HuH-7.5 (cell line): Measurements from ENCODE around the gene NPTN.
A peak's percentile ranks its signal among the peaks of the same experiment; 100 is the strongest.
"Not testable (repeated sequence)": the region's sequence is repeated elsewhere in the genome, so short reads cannot be mapped to it uniquely, and the experiment has no call there.

Source experiments
- DNase-seq: peaks from one replicate; pipeline ENCODE4 v3.0.0; 2011; ENCODE audit warnings: low spot score

The NPTN gene

DNA sequence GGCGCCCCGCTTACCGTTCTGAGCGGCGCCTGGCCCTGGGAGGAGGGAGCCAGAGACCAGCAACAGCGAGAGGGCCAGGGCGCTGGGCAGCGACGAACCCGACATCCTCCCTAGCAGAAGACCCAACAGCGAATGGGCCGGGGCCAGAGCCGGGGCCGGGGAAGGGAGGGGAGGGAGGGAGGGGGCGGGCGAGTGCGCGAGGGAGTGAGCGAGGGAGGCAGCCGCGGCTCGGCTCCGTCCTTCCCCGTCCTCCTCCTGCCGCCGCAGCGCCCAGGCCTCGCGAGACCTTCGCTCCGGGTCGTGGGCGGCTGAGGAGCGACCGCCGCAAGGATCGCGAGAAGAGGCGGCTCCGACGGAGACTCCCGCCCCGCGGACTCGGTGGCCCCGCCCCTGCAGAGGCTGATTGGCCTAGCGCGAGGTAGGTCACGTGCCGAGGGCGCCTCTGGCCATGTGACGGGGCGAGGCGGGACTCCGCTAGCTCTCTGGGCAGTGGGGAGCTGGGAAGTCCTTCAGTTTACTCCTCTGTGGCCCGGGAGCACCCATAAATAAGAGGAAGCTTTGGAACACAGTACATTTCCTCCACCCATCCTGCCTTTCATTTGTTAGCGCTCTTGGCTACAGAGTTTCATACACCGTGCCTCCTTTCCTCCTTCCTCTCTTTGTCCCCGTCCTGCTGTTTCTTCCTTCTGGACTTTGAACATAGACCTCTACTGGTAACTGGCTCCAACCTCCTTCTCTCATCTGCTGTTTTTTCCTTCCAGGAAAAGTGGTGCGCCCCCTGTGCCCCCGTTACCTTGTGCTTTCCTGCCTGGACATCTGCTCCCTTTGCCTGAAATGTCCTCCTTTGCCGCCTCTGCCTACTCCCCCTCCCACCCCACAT, at the start of gene NPTN:
NPTN (minus strand) TSS at position 279 of the 880 bp plus-strand sequence; CDS start at position 105, 174 bp downstream.
- DNase-seq: peak; percentile 92

DNA sequence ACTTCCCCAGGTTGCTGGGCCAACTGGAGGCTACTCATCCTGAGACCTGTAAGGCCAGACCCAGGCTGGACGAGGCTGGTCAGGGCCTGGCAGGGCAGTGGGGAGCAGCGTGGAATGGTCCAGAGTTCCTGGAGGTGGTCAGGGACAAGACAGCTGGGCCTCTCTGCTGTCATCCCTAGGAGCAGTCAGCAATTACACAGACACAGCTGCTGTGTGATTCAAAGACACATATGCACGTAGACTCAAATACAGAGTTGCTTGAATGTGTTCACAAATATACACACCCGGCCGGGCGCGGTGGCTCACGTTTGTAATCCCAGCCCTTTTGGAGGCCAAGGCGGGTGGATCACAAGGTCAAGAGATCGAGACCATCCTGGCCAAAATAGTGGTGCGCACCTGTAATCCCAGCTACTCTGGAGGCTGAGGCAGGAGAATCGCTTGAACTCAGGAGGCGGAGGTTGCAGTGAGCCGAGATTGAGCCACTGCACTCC, 49.5 kb upstream of the NPTN start:
- no peak for DNase-seq

DNA sequence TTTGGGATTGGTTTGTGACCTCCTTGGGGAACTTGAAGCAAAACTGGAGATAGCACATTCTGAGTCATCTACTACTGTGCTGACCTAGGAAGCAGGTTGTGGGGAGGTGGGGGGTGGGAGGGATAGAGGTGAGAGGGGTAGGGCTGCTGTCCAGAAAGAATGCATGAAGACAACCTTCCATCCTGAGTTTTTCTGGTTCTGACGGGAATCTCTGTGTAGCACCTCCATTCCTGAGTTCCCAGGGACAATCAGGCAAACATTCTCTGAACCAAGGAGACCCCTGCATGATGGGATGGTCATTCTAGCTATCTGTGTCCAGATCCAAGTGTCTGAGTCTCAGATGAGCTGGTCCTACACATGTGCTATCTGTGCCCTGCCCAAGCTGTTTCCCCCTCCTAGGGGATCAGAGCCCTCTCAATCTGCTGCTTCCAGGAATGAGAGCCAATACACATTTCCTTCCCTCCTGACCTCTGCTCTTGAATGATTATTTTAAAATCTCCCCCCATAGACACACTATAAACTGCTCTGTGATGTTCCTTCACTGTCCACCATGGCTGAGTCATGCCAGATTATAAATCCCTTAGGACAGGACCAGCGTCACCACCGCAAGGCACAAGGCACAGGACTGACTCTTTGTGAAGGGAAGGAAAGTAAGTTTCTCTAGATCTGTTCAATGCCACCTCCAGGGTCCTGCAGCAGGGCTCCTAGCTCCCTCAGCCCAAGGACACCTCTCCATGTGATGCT, 48.8 kb upstream of the NPTN start:
- no peak for DNase-seq

DNA sequence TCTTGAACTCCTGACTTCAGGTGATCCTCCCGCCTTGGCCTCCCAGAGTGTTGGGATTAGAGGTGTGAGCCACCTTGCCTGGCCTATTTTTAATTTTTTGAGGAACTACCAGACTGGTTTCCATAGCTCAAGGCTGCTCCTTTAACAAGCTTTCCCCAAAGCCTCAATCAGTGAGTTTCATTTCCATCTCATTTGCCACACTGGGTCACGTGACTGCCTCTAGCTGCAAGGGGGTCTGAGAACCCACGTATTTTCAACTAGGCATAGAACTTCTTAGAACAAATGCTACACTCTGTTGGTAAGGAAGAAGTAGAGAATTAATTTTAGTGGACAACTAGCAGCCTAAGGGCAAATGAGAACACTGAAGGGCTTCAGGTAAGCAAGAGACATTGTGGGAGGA, 47.9 kb upstream of the NPTN start:
- no peak for DNase-seq

DNA sequence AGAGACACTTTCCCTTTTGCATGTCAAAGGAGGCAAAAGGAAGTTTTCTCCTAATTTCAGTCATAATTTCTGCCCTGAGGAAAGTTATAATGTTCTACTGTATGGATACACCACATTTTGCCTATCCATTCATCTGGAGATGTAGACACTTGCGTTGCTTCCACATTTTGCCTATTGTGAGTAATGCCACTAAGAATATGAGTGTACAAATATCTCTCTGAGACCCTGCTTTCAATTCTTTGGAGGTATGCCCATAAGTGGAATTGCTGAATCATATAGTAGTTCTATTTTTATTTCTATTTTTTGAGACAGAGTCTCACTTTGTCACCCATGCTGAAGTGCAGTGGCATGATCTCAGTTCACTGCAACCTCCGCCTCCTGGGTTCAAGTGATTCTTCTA, 47.4 kb upstream of the NPTN start:
- no peak for DNase-seq

DNA sequence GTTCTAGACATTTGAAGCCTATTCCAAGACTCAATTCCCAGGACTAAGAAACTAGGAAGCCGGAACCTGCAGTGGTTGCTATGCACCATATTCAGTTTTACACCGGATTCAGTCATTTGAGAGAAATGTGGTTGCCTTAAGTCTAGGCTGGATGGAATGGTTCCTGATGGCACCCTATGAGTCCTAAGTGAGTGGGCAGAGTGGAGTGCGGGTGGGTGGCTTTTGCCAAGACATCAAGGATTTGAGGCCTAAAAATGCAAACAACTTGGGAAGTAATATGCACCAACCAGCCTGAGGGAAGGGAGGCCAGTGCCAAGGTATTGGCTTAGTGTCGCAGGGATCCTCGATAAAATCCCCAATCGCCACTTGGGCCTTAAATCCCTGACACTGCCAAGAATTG, 46.8 kb upstream of the NPTN start:
- DNase-seq: no peak

DNA sequence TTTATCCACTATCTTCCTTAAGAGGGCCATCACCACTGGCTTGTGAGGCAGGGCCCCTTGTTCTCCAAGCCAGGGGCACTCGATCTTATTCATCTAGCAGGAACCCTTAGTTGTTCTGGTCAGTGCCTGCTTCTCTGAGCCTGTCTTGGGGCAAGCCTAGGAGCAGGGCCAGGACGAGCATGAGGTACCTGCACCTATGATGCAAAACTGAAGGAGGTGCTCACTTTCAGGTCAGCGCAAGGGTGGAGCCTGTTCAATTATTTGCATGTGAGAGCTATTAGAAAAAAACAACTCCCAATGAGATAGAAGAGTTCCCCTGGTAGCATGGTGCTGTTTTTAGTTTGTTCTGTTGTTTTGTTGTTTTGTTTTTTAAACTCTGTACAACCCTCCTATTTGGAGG, 46.0 kb upstream of the NPTN start:
- DNase-seq: no peak

DNA sequence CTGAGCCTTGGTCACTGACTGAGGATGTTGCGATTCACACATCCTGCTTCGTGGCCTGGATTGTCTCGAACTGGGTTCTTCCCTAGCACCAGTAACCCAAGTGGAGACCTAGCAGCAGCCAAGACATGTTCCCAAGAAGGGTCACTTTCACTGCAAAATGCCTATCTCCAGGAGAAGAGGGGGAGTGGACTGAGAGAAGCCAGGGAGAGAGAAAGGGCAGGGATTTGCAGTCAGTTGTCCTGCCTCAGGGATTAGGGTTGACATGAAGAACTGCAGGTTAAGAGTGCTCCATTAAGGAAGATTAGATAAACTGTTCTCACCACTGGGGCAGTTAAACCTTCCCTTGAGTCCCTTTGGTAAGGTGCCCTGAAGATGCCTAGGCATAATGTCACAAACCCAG, 45.3 kb upstream of the NPTN start:
- DNase-seq: no peak

DNA sequence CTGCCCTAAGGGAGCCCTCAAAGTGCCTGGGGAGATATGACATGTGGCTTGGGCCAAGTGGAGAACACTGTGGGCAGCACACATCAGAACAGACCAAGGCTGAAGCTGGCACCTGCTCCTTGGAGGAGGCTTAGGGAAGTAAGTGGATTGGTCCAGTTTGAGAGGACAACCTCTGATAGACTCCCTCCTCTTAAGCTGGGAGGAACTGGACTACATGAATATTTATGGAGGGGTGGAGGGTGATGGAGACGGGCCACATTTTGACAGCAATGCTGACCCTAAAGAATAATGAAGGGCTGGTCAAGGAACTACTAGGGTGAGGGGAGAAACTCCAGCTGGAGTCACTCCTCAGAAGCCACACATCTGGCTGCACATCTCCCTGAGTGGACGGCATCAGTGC, 44.5 kb upstream of the NPTN start:
- no peak for DNase-seq

DNA sequence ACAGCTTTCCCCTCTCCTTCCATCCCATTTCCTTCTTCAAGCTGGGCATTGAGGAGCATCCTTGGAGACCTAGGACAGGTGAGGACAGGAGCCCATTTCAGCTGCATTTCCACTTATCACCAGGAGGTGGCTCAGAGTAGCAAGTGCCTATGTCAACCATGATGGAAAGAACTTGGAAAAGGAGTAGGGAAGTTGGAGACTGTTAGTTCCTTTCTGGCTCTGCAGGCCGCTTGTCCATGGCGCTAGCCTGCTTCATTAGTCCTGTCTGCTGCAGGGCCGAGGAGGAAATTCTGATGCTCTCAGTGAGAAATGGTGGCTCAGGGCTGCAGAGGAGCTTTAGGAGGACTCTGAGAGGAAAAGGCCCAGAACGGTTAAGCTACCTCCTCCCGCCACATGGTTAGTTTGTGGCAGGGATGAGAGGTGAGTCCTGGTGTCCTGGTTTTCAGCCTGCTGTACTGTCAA, 44.0 kb upstream of the NPTN start:
- peak; percentile 61 for DNase-seq

DNA sequence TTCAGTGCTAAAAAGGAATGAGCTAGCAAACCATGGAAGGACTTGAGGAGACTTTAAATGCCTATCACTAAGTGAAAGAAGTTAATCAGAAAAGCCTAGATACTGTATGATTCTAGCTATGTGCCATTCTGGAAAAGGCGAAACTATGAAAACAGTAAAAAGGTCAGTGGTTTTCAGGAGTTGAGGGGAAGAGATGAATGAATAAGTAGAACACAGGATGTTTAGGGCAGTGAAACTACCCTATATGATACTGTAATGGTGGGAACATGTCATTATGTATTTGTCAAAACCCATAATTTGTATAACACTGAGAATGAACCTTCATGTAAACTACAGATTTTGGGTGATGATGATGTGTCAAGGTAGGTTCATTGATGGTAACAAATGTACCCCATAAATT, 41.4 kb upstream of the NPTN start:
- no peak for DNase-seq

DNA sequence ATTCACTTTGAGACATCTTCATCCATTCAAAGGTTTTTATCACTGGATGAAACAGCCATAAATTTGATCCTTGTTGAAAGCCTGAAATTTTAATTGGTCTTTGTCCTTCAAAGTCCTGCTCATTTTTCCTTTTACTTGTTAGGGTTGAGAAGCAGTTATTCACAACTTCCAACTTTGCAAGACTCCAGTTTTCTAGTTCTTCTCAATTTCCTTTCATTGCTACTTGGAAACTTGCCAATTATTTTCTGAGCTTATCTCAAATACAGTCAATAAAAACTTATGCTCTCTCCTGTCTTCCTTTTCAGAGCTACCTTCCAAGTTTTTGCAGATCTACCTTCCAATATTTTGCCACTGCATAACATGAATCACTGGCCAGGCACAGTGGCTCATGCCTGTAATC, 27.3 kb upstream of the NPTN start:
- no peak for DNase-seq

DNA sequence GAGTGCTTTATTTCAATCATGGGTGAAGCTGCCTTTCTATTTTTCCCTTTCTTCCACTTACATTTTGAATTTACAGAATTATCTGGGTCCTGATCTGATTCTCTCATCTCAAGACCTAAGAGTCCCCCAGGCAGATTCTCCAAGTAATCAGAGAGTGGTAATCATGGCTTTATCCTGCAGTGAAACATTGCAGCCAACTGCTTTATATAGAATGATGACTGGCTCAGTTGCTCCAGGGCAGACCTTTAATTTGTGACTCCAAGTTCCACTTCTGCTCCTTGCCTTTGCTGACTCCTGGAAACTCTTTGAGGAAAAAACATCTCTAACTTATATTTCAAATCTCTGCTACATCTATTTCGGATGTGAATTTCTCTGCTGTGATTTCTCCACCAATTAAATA, 25.5 kb upstream of the NPTN start:
- no peak for DNase-seq

DNA sequence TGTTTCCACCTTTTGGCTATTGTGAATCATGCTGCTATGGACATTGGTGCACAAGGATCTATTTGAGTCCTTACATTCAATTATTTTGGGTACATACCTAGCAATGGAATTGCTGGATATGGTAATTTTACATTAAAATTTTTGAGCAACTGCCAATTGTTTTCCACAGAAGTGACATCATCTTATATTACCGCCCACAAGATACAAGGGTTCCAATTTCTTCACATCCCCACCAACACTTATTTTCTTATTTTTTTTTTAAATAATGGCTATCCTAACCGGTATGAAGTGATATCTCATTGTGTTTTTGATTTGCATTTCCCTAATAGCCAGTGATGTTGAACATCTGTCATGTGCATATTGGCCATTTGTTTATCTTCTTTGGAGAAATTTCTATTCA, 22.5 kb upstream of the NPTN start:
- no peak for DNase-seq

DNA sequence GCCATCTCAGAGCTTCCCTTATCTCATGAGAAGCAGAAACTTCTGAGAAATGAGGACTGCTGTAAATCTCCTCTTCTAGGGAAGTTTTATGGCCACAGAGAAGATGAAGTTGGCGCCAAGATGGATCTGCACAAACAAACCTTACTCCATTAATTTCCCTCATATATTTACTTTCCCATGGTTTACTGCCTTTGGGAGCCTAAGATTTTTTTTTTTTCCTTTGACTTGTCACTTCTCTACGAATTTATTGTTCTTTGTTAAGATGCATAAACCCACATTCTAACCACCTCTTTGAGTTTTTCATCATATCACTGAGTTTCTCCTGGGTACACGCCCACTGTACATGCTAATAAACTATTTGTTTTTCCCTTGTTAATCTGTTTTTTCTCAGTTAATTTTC, 21.5 kb upstream of the NPTN start:
- DNase-seq: no peak

DNA sequence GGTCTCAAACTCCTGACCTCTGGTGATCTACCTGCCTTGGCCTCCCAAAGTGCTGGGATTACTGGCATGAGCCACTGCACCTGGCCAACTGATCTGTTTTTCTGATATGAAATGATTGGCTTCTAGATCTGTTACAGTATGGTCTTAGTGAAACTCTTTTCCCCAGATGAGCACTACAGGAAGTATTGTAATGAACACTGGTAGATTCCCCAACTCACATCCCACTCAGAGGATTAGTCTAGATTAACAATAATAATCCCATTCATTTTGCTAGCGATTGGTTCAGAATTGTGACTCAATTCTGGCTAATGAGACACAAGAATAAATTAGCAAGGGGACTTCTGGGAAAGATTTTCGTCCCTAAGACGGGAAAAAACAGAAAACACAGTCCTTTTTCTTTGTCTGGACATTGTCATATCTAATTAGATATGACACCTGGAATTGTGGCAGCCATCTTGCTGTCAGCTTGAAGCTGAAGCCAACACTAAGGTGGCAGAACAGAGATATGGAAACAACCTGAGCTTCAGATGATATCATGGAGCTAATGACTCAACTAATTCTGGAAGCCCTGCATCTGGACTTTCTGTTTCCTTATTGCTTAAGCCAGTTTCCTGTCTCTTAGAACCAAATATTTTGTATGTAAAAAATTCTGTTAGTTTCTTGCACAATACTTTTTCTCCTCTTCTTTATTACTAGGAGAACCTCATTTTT, 17.4 kb upstream of the NPTN start:
- no peak for DNase-seq

DNA sequence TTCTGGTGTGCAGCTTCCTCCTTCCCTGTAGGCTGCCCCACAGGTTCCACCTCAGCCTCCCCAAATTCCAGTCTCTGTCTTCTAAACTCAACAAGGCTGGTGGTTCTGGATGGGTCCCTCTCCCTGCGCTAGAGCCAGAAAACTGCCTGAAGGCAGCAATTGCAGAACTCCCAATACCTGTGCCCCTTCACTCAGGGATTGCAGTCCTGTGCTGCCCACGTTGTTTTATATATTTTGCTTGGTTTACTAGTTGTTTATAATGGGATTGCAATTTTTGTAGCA, 14.8 kb upstream of the NPTN start:
- no peak for DNase-seq

DNA sequence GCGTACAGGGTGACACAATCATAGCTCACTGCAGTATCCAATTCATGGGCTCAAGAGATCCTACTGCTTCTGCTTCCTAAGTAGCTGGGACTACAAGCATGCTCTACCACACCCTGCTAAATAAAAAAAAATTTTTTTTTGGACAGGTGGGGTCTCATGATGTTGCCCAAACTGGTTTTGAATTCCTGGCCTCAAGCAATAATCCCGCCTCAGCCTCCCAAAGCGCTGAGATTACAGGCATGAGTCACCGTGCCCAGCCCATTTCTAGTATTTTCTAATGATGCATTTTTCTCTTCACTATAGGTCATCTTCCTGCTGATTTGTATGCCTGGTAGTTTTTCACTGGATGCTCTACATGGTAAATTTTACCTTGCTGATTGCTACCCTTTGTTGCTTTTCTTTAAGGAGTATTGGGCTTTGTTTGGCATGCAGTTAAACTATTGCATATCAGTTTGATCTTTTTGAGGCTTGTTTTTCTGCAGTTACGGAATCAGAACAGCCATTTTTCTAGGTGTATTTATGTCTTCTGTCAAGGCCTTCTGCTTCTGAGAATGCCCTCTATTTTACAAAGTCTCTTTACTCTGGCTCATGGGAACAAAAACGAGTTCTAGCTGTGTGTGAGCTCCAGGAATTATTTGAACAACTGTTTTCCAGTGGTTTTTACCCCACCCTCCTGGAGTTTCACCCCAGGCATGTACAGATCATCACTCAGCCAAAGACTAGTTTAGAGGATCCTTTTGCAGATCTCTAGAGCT, 14.2 kb upstream of the NPTN start:
- DNase-seq: no peak

DNA sequence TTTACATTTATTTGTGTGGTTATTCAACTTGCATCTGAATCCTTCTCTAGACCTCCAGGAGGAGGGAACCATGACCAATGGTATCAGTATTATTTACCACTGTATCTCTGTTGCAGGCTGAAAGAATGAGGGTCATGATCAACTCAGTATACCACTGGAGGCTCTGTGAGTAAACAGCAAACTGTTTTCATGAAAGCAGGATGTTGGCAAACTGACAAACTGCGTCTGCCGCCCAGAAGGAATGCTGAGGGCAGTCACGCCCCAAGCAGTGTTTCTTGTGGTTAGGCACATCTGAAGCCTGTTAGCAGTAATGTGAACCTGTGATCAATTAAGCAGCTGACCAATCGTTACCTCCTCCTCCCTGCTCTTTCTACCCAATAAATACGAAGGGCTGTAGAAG, 6.3 kb upstream of the NPTN start:
- DNase-seq: not testable (repeated sequence)

DNA sequence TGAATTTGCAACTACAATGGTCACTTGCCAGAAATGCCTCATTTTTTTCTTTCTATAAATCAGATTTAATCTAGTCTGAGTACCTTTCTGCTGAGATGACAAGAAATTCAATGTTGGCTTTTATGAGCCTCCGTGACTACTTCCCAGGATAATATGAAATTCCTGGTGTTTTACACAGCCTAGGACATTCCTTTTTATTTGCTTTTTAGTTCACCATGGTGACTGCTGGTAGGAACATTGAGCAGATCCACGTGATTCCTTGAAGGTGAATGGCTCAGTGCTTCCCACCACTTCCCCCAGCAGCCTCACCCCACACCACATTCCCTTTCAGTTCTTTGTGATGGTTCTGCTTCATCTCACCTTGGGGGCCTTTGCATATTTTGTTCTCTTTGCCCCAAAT, 4.3 kb upstream of the NPTN start:
- no peak for DNase-seq

DNA sequence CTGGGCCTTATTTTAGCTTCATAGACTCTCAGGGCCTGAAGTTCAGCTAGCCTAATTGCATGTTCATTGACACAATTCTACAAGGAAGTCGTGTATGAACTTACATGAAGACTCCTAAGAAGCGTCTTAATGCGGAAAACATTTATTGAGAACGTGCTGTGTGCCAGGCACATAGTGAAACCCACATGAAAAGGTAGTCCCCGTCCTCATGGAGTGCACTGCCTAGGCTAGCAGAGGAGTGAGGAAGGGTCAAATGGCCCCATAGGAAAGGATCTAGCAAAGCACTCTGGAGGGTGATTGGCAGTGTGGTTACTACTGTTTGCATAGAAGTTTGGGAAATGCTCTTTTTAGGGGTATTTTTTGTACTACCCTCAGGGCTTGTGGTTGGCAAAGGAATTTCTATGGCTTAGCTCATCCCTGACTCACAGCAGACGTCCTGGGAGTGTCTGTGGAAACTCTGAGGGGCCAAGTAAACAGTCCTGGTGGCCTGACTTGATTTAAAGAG, 854 bp upstream of the NPTN start:
- DNase-seq: no peak

DNA sequence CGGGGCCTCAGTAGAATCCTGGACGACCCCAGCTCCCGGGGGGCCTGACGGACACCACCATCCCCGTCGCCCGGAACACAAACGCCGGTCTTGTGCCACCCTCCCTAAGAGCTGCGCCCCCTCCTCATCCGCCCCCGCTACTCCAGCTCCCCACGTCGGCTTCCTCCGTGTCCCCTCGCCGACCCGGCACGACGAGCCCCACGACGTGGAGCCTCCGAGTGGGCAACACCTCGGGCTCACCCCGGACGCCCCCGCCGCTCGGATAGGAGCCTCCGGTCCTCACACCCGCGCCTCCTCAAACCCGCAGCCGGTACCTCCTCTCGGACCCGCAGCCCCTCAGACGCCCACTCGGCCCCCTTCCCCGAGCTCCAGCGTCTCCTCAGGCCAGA, 525 bp downstream of the NPTN start:
- no peak for DNase-seq
